GM21528 (cell line): ENCODE results near the gene COL13A1.

Experiments used
- ATAC-seq: cut with Tn5 transposase; IDR thresholded peaks from one replicate; pipeline ENCODE4 v1.9.1; 2021; ENCODE audit warnings: mild to moderate bottlenecking, moderate library complexity; ENCODE audit not compliant: unreplicated experiment, low FRiP score

The COL13A1 gene

DNA sequence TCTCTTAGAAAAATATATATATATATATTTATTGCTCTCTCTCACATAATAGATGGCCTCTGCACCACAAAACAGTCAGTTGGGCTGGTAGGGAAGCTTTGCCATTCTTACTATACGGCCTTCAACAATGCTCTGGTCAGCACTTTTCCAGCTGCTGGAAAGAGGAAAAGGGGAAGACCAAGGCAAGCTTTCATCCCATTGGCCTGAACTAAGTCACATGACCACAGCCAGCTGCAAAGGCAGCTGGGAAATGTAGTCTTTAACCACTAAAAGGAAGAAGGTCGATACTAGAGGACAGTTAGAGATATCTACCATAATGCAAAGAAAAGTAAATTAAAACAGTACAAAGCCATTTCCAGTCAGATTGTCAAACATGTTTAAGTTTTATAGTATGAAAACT lies 192.6 kb downstream of the COL13A1 start:
- ATAC-seq = no peak

DNA sequence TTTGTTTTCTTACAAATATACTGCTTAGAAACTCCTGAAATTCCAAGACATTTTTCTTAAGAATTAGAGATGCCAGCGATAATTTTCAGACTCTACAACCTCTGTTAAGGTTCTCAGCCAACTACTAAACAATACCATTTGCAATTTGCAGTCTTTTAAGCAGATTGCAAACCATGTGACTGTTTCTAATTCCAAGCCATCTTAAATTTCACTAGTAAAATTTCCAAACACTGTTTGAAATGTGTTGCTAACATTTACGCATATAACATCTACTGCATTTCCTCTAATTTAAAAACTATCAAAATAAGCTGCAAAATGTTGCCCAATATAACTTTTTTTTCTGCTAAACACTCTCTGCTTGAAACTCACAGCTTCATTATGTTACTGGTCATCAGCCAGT lies 194.9 kb downstream of the COL13A1 start:
- ATAC-seq = no peak

DNA sequence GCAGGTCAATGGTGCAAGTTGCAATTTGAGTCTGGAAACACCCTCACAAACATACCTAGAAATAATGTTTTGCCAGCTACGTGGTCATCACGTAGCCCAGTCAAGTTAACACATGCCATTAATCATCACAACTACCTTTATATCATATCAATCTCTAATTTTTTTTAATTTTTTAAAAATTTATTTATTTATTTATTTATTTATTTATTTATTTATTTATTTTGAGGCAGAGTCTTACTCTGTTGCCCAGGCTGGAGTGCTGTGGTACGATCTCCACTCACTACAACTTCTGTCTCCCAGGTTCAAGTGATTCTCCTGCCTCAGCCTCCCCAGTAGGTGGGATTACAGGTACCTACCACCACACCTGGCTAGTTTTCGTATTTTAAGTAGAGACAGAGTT lies 198.6 kb downstream of the COL13A1 start:
- ATAC-seq = no peak

DNA sequence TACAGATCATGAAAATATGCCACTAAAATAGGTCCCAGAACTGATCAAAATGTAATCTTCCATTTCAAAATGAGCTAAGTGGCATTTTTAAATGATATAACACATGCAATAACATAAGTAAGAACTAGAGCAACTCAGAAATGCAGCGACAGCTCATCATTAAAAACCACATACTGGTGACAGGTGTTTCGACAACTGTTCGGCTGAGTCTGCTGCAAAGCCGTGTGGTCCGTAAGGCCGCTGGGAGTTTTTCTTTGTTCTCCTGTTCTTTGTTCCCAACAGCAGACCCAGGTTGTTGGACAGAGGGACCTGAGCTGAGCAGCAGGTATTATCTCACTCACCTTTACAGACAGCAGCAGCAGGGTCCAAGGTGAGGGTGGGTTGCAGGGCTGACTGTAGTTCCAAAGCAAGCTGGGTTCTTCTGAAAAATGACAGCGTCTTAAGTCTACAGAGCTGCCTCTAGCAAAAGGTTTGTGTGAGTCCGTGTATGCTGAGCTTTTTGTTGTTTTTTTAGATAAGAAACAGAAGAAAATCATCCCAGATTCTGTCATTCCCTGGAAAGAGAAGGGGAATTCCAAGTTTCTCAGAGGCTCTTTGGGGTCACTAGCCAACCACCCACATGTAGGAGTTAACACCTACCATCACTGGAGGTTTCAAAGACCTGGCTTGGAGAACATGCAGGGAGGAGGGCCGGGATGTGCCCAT lies 205.6 kb downstream of the COL13A1 start:
- no peak for ATAC-seq
